ENCODE measurements around the gene PSMA3.

DNA sequence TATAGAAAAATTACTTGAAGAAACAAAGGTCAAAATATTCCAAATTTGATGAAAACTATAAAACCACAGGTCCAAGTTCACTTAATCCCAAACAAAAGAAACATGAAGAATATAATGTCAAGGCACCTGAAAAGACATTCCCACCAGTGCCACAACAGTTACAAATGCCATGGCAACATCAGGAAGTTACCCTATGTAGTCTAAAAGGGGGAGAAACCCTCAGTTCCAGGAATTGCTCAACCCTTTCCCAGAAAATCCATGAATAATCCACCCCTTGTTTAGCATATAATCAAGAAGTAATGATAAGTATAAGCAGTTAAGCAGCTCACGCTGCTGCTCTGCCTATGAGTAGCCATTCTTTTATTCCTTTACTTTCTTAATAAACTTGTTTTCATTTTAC, 48.4 kb upstream of the PSMA3 start:
- TF ChIP-seq, protein P1, sequence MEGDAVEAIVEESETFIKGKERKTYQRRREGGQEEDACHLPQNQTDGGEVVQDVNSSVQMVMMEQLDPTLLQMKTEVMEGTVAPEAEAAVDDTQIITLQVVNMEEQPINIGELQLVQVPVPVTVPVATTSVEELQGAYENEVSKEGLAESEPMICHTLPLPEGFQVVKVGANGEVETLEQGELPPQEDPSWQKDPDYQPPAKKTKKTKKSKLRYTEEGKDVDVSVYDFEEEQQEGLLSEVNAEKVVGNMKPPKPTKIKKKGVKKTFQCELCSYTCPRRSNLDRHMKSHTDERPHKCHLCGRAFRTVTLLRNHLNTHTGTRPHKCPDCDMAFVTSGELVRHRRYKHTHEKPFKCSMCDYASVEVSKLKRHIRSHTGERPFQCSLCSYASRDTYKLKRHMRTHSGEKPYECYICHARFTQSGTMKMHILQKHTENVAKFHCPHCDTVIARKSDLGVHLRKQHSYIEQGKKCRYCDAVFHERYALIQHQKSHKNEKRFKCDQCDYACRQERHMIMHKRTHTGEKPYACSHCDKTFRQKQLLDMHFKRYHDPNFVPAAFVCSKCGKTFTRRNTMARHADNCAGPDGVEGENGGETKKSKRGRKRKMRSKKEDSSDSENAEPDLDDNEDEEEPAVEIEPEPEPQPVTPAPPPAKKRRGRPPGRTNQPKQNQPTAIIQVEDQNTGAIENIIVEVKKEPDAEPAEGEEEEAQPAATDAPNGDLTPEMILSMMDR (IDR thresholded peaks at IDR 0.05): no peak
- no peak for TF ChIP-seq POLR2A (IDR thresholded peaks at IDR 0.05)
